Lower leg skin (tissue), 4 donors: Measurements from ENCODE around the gene MCCC2. TPM values are rescaled to one million over a fixed set of nuclear protein-coding genes. Genes with fewer than 3 reads are reported as not detected.

Experiments used
- DNase-seq, 2 donors: peaks; one replicate each; pipeline ENCODE4 v3.0.0-alpha.2; 2019; ENCODE audit warnings: low spot score in 2 of 2
- H3K4me3 ChIP-seq: fragments of 200-600 bp; sonication (generic); 2 replicates; pipeline ENCODE4 v1.5.1; 2017; ENCODE audit warnings: mild to moderate bottlenecking, low read depth; ENCODE audit not compliant: poor library complexity, severe bottlenecking
- POLR2A ChIP-seq, 2 donors: fragments of 450-650 bp; IDR thresholded peaks; one replicate each; pipeline ENCODE4 v1.6.1; 2016 to 2017; ENCODE audit warnings: antibody characterized with exemption in 2 of 2, mild to moderate bottlenecking in 1 of 2, moderate library complexity in 1 of 2
- WGBS, 2 donors: methylation state at CpG; one replicate each; pipeline ENCODE4 v1.1.5; 2018; 5-methylcytosine and 5-hydroxymethylcytosine counted together
- intact Hi-C: fragments of 100-400 bp; cut with DNase I; formaldehyde crosslinking; loops from one replicate; pipeline ENCODE4 v1.15.0; 2023; ENCODE audit warnings: low total_unique reads
- total RNA-seq, 4 donors: library from RNA; depleted of rRNA; stranded (reverse); fragments of >200 nt; gene quantifications; one replicate each; pipeline ENCODE4 v1.1.0, GENCODE V29; 2016
- TF ChIP-seq, protein P1 (sequence below), 3 donors: fragments of 450-650 bp; IDR thresholded peaks; one replicate each; pipeline ENCODE4 v1.5.1; 2016; ENCODE audit warnings: antibody characterized with exemption in 3 of 3, mild to moderate bottlenecking in 3 of 3, moderate library complexity in 2 of 3

MCCC2 gene
- total RNA-seq, 4 donors from 2014 or later = 26.8 to 40.1 (median 32.3) TPM

DNA sequence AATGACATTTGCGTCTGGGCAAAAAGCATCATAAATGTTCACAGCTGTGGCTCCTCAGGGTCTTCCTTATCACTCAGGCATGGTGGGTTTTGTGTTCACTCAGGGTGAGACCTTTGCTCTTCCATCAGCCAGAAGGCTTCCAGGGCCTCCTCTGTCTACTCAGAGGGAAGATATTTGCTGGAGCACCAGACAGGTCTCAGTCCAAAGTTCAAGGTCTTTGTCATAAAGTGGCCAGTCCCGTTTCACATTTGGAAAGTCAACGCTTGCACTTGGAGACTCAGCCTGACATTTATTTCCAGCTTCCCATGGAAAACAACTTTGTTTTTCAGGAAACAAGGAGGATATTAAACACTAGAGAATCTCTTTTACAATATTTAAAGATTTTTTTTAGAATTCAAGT is 119.8 kb downstream of the MCCC2 start:
- 77 to 78% methylated on average over 3 of the region's 3 CpGs for WGBS, 2 donors
- no peak for TF ChIP-seq POLR2A (IDR thresholded peaks at IDR 0.05)
- TF ChIP-seq, protein P1, sequence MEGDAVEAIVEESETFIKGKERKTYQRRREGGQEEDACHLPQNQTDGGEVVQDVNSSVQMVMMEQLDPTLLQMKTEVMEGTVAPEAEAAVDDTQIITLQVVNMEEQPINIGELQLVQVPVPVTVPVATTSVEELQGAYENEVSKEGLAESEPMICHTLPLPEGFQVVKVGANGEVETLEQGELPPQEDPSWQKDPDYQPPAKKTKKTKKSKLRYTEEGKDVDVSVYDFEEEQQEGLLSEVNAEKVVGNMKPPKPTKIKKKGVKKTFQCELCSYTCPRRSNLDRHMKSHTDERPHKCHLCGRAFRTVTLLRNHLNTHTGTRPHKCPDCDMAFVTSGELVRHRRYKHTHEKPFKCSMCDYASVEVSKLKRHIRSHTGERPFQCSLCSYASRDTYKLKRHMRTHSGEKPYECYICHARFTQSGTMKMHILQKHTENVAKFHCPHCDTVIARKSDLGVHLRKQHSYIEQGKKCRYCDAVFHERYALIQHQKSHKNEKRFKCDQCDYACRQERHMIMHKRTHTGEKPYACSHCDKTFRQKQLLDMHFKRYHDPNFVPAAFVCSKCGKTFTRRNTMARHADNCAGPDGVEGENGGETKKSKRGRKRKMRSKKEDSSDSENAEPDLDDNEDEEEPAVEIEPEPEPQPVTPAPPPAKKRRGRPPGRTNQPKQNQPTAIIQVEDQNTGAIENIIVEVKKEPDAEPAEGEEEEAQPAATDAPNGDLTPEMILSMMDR (IDR thresholded peaks at IDR 0.05) = no peak
- no peak overlapping the region for H3K4me3 ChIP-seq
- intact Hi-C loops = no loop called here
- DNase-seq = no peak

Other genes with a start within 250 kb of the MCCC2 start
- 10 to 100 TPM; 21.7 to 31.2 (median 25.0) TPM for gene BDP1, start 131.7 kb upstream of the MCCC2 start, total RNA-seq
- not detected for gene CARTPT, start 131.9 kb downstream of the MCCC2 start, total RNA-seq